Stimulated activated CD4-positive, alpha-beta T cell treated with anti-CD3 and anti-CD28 coated beads, TNF-alpha, amount 100 ng/mL, for 24 hours (primary cell): ENCODE results near the gene CWC27.
"Not testable (repeated sequence)": the region's sequence is repeated elsewhere in the genome, so short reads cannot be mapped to it uniquely, and the experiment has no call there.

Source experiments
- DNase-seq, 3 experiments: peaks; one replicate each; pipeline ENCODE4 v3.0.0-alpha.2; 2020; ENCODE audit warnings: low read depth in 3 of 3

Gene CWC27

DNA sequence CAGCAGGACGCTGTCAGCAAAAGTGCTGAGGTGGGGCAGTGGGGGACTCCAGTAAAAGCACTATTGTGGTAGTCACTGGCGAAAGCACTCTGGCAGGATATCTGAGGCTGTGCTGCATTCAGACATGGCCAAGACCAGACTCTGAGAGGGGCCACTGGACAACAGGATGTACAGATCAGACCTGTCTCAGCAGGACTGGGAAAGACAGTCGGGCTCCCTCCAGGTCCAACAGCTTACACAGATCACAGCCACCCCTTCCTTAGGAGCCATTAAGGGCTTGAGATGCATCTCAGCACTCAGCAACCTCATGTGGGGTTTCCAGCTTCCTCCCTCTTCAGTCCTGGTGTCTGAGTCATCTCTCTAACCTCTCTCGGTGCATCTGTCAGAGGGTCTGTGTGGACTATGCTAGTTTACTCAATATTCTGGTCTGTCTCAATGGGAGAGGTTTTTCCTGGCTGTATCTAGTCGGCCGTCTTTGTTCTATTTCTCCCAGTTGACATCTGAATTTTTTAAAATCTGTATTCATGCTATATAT, 154.5 kb downstream of the CWC27 start:
- no peak for DNase-seq

DNA sequence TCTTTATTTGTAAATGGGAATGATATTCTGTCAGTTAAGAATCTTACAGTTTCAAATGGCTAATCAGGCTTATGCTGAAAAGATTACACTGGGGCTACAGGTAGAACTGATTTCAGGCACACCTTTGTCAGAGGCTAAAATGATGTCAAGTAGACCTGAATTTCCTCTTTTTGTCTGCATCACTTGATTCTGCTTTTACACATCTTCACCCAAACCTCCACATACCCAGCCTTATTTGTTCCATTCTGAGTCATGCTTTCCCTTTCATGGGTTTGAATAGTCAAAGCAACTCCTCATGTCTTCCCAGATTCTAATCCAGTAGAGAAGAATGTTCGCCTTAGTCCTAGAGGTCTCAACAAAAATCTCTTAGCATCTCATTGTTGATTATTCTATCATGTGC, 156.4 kb downstream of the CWC27 start:
- no peak for DNase-seq

DNA sequence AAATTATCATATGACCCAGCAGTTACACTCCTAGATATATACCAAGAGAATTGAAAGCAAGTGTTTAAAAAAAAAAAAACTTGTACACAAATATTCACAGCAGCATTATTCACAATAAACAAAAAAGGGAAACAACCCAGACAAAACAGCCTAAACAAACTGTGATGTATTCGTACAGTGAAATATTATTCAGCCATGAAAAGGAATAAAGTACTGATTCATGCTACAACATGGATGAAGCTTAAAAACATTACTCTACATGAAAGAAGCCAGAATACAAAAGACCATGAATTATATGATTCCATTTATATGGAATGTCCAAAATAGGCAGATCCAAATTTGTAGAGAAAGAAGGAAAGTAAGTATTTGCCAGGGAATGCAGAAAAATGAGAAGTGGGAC, 161.1 kb downstream of the CWC27 start:
- no peak for DNase-seq

DNA sequence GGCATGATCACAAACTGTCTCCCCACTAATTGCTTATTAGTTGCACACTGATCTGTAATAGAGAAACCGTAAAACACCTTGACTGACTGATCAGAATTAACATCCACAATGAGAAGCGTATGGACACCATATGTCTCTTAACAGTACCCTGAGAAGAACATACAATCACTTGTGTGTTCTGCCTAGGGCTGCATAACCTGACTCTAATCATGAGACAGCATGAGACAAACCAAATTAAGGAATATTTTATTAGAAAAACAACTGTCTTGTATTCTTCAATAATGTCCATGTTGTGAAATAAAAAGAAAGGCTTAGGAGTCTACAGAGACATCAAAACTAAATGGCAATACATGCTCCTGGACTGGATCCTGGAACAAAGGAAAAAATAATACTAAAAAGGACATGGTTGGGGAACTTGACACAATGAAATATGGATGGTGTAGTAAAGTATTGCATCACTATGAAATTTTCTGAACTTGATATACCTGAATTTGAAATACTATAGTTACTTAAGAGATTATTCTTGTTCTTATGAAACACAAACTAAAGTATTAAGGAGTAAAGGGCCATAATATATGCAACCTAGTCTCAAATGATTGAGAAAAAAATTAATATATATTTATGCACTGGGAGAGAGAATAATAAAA, 162.1 kb downstream of the CWC27 start:
- DNase-seq, result no peak

DNA sequence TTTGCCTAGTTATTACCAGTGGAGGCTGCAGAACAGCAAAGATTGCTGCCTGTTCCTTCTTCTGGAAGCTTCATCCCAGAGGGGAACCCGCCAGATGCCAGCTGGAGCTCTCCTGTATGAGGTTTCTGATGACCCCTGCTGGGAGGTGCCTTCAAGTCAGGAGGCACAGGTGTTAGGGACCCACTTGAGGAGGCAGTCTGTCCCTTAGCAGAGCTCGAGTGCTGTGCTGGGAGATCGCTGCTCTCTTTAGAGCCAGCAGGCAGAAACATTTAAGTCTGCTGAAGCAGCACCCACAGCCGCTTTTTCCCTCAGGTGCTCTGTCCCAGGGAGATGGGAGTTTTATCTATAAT, 170.7 kb downstream of the CWC27 start:
- DNase-seq, result not testable (repeated sequence)

DNA sequence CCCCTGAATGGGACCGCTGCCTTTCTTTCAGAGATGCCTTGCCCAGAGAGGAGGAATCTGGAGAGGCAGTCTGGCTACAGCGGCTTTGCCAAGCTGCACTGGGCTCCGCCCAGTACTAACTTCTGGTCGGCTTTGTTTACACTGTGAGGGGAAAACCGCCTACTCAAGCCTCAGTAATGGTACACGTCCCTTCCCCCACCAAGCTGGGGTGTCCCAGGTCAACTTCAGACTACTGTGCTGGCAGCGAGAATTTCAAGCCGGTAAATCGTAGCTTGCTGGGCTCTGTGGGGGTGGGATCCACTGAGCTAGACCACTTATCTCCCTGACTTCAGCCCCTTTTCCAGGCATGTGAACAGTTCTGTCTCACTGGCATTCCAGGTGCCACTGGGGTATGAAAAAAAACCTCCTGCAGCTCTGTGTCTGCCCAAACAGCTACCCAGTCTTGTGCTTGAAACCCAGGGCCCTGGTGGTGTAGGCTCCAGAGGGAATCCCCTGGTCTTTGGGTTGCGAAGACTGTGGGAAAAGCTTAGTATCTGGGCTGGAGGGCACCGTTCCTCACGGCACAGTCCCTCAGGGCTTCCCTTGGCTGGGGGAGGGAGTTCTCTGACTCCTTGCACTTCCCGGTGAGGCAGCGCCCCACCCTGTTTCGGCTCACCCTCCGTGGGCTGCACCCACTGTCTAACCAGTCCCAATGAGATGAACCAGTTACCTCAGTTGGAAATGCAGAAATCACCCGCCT, 171.2 kb downstream of the CWC27 start:
- DNase-seq, result no peak

- DNase-seq, result no peak
Observed at GRCh38 chr5:64942460-64942859, 173.7 kb downstream of the CWC27 start.

DNA sequence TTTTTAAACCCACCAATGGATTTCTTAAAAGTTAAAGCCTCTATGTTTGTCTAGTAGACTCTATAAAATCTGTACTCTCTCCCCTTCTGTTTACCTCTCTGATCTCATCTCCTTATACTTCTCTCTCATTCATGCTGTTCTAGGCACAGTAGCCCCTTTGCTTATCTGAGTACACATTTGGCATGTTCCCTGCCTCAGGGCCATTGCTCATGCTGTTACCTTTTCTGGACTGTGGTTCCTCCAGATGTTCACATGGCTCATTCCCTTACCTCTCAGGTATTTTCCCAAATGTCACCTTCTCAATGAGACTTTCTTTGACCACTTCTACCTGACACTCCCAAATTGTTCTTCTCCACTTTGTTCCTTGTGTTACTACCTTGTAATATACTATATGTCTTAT, 176.1 kb downstream of the CWC27 start:
- no peak for DNase-seq

DNA sequence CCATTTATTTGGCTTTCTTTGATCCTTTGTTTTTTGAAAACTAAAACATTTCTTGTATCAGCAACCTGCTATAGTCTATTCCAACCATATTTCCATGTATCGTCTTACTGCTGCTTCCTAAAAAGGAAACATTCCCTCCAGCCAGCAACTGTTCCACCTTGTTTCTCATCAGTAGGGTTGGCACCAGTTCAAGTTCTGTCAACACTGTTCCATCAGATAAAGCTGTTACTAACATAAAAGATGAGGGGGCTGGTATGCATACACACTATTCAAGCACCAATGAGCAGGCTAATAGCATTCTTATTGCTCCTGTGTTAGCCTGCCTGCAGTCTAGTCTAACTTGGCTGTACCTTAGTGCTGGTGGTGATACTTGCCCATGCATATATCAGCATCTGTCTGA, 178.3 kb downstream of the CWC27 start:
- no peak for DNase-seq

GRCh38 chr5:64947801-64948200, 179.1 kb downstream of the CWC27 start:
- DNase-seq, result no peak

DNA sequence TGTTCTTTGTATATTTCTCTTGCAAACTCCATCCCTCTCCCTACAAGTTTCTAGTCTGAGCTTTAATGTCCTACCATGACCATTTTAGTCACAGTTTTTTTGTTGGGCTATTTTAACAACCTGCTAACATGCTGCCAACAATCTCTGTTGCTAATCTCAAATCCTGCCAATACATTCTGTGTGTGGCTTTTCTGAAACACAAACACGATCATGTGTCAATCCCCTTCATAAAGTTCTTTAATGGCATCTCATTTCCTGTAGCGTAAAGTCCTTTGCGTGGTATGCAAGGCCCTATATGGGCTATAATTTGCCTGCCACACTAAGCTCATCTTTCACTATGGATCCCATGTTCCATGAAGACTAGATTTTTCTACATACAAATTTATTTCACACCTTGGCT, 180.6 kb downstream of the CWC27 start:
- no peak for DNase-seq

DNA sequence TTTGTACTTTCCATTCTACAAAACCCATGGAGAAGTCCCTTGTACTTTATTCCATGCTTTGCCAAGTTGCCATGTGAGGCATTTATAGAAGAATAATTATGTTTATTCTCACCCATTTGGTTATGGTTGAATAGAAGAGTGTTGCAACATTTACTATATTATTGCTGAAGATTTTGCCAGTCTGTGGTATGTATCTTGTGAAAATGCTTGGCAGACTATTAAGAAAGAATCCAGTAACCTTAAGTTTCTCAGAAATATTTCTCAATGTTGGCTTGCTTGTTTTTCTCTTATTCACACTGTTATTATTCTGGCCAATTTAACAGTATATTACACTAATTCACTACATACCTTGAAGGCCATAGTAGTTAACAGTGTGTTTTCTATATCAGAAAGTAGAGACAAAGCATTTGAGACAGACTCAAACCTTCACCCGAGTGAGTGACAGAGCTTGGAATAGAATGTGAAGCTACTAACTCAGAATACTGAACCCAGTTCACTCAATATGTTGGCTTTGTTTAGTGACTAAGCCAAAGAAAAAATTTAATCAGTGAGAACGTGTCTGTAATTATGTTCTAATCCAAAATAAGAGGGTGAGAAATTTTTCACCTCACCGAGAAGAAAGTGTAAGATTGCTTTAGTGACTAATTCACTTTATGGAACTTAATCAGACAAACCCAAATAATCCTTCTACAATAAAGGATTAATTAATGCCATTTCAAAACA, 184.4 kb downstream of the CWC27 start:
- DNase-seq, result no peak

- no peak for DNase-seq
Observed at GRCh38 chr5:64954518-64954917, 185.8 kb downstream of the CWC27 start.

GRCh38 chr5:64958757-64959391, 190.1 kb downstream of the CWC27 start:
- DNase-seq, result no peak

DNA sequence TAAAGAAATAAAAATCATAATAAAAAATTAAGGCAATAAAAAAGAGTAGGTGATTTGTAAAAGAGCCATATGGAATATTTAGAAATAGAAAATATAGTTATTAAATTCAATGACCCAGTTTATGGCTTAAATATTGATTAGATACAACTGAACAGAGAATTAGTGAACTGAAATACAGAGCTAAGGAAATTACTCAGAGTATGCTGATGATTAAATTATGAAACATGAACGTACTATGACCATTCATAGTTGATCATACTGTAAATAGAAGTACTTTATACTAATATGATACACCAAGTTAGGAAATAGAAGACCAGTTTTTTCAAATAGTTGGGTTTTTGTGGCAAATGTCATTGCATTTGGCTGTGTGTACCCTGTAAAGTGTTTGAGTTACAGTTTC, 194.5 kb downstream of the CWC27 start:
- no peak for DNase-seq

DNA sequence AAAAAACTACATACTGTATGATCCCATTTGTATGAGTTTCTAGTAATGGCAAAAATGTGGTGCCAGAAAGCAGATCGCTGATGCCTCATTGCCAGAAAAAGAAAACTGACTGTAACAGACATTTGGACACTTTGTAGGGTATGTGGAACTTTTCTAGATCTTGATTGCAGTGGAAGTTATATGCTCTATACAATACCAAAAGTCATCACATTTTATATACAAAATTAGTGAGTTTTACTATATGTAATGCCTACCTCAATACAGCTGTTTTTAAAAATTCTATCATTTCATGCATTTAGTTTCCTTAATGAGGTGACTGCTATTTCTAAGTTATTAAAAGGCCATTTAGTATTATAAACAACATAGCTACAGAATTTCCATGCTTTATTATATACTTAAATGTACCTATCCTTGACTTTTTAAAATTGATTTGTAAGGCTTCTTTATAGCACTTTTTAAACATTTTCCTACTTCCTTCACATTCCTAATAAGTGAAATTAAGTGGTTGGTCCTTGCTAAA, 199.9 kb downstream of the CWC27 start:
- no peak for DNase-seq

DNA sequence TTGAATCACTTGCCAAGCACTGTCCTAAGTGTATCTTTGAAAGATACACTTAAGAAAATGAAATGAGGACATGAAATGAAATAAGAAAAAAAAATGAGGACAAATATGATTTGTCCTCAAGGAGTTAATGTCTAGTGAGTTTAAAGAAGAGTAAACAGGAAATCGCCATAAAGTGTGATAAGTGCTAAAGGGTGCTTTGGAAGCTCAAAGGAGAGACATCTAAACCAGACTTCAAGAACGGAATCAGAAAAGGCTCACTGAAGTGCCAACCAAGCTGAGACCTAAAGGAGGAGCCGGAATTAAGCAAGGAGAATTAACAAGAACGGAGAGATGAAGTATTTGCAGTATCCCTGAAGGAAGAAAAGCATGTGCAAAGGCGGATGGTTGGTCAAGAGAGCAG, 200.8 kb downstream of the CWC27 start:
- DNase-seq, result no peak

- no peak for DNase-seq
Observed at GRCh38 chr5:64971513-64971912, 202.8 kb downstream of the CWC27 start.

DNA sequence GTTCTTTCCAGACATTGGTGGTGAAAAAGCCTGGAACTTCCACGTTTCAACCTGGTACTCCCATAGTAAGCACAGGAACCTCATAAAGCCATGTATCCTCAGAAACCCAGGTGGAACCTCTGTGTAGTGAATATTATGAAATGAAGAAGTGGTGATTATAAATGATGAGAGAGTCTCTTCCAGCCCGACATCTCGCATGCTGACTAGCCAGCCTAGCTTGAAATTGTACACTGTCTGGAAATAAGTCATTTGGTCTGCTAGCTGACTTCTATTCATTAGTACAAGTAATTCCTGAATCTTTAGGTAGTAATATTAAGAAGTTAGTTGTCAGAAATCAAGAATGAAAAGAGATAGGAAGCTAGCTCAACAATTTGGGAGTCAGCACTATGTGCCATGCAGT, 203.3 kb downstream of the CWC27 start:
- no peak for DNase-seq

- no peak for DNase-seq
Observed at GRCh38 chr5:64972591-64972990, 203.9 kb downstream of the CWC27 start.

GRCh38 chr5:64973215-64973614, 204.5 kb downstream of the CWC27 start:
- no peak for DNase-seq

- no peak for DNase-seq
Observed at GRCh38 chr5:64977779-64978178, 209.0 kb downstream of the CWC27 start.
